GM13976 (cell line): ENCODE data around the gene GPC3.

Experiments
- DNase-seq: peaks from one replicate; pipeline ENCODE4 v3.0.0; 2012; ENCODE audit warnings: low spot score
- CTCF ChIP-seq: IDR thresholded peaks from 2 replicates; pipeline ENCODE4 v1.5.1; 2012; ENCODE audit warnings: borderline replicate concordance, mild to moderate bottlenecking; ENCODE audit not compliant: insufficient read depth; ENCODE audit errors: extremely low read depth, missing control alignments, control extremely low read depth
- in situ Hi-C: fragments of 300-500 bp; cut with MboI; formaldehyde crosslinking; loops from one replicate; pipeline ENCODE4 v1.12.0; 2022; ENCODE audit warnings: low sequenced_read_pairs, mixed read lengths, inconsistent platforms; ENCODE audit not compliant: unreplicated experiment

GPC3 gene

GRCh38 chrX:133607419-133608348, 377.7 kb downstream of the GPC3 start:
- no peak for DNase-seq
- in situ Hi-C loops = no loop called here
- no peak for TF ChIP-seq CTCF

GRCh38 chrX:133606990-133607389, 378.4 kb downstream of the GPC3 start:
- no peak for DNase-seq
- in situ Hi-C loops = no loop called here
- no peak for TF ChIP-seq CTCF

GRCh38 chrX:133604801-133605200, 380.6 kb downstream of the GPC3 start:
- in situ Hi-C loops = no loop called here
- DNase-seq = no peak
- no peak for TF ChIP-seq CTCF

- no peak for DNase-seq
- in situ Hi-C loops = no loop called here
- TF ChIP-seq CTCF = no peak
These were observed 382.5 kb downstream of the GPC3 start for GRCh38 chrX:133602881-133603280.

- TF ChIP-seq CTCF = no peak
- no peak for DNase-seq
- in situ Hi-C loops = no loop called here
These were observed 384.3 kb downstream of the GPC3 start for GRCh38 chrX:133601116-133601515.

GRCh38 chrX:133600536-133600935, 384.9 kb downstream of the GPC3 start:
- no peak for DNase-seq
- no peak for TF ChIP-seq CTCF
- in situ Hi-C loops = no loop called here
